GM18907 (cell line): Measurements from ENCODE around the gene CBR1.

Experiments used
- ATAC-seq: cut with Tn5 transposase; IDR thresholded peaks from one replicate; pipeline ENCODE4 v1.9.1; 2021; ENCODE audit warnings: mild to moderate bottlenecking, moderate library complexity; ENCODE audit not compliant: unreplicated experiment

Gene CBR1

DNA sequence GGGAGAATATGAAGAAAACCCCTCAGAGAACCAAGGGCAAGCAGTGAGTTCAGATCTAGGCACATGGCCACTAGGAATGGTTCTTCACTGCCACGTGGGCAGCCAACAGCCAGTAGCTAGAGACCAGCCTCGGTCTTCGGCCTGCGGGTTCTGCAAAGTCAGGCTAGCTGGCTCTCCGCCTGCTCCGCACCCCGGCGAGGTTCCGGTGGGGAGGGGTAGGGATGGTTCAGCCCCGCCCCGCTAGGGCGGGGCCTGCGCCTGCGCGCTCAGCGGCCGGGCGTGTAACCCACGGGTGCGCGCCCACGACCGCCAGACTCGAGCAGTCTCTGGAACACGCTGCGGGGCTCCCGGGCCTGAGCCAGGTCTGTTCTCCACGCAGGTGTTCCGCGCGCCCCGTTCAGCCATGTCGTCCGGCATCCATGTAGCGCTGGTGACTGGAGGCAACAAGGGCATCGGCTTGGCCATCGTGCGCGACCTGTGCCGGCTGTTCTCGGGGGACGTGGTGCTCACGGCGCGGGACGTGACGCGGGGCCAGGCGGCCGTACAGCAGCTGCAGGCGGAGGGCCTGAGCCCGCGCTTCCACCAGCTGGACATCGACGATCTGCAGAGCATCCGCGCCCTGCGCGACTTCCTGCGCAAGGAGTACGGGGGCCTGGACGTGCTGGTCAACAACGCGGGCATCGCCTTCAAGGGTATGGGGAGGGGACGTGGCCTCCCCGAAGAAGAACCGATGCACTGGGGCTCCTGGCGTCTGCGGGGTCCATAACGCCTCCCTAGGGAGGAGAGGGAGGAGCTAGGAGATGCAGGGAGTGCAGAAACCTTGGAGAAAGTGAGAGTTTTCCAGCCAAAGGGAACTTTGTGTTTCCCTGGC lies at the start of gene CBR1:
TSS of gene CBR1 (plus strand) at position 312 of the 871 bp plus-strand sequence. CDS start at position 404, 92 bp downstream.
- ATAC-seq, result peak; percentile 95

DNA sequence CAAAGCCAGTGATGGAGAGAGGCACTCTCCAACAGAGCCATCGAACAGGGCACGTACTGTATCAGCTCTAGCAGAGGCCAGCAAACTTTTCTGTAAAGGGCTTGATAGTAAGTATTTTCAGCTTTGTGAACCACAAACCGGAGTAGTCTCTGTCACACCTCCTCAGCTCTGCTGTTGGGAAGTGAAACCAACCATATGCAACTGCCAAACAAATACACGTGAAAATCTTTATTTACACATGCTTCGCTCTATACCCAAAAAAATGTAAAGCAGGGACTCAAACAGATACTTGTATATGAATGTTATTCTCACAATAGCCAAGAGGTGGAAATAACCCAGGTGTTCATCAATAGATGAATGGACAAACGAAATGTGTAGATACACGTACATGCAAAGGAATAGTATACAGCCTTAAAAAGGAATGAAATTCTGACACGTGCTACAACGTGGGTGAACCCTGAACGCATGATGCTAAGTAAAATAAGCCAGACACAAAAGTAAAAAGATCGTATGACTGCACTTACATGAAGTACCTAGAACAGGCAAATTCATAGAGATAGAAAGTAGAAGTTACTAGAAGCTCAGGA lies 48.5 kb upstream of the CBR1 start:
- ATAC-seq, result no peak

DNA sequence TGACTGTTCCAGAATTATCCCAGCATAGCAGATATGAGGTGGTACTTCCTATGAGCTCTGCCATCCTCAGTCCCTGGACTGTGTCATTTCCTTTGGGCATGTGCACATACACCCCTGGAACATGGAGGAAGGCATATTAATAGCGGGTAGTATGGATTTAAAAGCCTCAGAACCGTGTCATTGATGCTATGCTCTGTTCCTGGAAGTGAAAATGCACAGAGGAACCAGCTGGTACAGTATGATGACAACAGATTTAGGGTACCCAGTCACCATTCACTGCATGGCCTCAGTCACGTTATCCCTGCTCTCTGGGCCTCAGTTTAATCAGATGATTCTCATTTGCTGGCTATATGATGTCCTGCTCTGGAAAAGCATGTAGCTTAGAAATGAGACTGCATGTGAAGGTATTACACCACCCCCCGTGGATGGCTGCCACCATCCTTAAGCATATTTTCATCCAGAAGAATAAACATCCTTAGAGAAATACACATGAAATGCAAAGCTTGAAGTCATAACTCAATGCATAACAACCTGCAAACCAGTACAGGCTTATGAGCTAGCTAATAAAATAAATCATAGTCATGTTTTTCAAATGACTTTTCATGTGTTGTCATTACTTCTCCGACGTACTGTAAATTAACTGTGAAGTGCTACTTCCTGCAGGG lies 47.3 kb upstream of the CBR1 start:
- no peak for ATAC-seq

DNA sequence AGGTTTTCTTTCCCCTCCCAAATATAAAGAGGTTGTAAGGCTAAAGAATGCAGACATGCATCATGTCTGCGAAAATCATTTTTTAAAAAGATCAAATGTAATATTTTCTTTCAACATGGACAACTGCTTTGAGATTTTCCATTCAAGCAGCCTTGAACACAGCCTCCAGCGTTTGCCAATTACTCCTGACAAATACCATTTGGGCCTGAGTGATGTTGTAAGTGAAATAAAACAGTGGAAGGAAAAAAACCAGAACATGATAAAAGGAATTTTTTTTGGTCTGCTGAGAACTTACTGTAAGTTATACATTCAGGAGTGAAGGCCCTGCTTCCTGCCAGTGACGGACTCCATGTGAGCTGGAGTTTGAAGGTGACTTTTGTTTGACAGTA lies 46.7 kb upstream of the CBR1 start:
- no peak for ATAC-seq

DNA sequence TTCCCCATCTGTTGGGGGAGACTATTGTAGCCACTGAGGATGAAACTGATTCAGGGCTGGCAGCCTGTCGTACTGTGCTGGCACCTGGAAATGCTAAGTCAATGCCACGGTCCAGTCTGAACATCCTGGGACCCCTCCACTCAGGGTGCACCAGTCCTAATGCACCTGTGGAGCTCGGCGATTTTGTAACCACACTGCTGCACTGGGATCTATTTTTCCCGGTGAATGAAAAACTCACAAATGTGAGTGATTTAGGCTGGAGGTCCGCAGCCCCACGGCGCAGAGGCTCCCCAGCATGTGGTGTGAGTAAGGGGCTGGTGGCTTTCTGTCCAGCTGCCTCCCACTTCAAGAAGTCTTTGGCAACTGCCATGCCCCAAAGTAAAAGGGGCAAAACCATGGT lies 45.0 kb upstream of the CBR1 start:
- no peak for ATAC-seq

DNA sequence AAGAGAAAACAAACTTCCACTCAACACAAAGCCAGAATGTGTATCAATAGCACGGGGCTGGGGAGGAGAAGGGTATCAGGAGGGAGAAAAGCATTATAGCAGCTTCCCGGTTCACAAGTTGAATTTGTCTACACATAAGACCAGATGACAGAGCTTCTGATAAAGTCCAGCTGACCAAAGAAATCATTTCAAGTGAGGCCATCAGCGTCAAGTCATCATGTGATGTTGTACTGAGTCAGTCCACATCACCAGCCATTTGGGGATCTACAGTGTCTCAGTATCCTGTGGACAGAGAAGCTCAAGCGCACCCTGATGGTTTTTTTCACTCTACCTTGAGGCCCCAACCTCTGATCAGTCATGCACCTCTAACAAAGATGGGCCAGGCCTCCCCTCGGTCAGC lies 42.5 kb upstream of the CBR1 start:
- ATAC-seq, result no peak

DNA sequence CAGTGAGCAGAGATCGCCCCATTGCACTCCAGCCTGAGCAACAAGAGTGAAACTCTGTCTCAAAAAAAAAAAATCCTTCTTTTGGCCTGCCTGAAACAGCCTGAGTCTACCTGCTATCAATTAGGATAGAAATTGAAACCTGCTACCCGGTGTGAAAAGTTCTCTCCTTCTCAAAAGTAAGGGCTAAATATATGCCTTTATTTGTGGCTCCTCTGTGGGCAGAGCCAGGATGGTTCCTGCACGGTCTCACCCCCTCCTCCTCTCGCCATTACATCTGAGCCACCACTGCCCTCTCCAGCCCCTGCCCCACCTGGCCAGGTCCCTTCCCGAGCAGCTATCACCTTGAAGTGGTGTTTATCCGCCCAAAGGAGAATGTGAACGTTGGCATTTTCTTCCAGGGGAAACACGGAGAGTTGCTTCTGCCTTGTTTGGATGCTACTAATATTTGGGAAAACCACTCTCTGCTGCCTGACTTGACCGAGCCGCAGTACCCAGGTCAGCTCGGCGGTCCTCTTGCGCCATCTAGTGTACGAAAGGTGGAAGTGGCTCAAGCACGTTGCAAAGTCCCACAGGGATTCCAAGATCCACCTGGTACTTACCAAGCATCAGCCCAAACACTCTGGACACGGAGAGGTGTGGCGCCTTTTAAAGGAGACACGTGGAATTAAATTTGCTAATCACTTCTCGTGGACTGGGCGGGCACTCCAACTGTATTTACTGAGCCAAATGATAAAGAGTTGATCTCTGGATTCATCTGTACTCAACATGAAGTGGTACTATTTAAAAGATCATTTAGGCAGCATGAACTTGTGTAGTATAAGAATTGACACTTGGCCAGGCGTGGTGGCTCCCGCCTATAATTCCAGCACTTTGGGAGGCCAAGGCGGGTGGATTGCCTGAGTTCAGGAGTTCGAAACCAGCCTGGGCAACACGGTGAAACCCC lies 41.4 kb upstream of the CBR1 start:
- peak; percentile 58 for ATAC-seq

DNA sequence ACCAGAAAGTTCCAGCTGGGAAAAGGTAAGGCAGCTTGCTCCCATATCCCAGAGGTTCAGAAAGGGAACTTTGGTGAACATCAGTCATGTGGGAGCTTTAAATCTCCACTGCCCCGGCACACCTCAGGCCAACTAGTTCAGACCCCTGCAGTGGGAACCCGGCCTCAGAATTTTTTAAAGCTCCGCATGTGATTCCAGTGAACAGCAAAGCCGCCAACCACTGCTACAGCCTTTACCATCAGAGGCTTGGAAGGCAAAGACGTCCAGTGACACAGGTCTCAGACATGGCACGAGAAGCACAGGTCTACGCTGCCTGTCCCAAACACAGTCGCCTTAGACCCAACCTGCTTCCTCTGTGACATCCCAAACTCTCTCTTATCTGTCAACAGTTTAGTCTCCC lies 40.5 kb upstream of the CBR1 start:
- ATAC-seq, result no peak

DNA sequence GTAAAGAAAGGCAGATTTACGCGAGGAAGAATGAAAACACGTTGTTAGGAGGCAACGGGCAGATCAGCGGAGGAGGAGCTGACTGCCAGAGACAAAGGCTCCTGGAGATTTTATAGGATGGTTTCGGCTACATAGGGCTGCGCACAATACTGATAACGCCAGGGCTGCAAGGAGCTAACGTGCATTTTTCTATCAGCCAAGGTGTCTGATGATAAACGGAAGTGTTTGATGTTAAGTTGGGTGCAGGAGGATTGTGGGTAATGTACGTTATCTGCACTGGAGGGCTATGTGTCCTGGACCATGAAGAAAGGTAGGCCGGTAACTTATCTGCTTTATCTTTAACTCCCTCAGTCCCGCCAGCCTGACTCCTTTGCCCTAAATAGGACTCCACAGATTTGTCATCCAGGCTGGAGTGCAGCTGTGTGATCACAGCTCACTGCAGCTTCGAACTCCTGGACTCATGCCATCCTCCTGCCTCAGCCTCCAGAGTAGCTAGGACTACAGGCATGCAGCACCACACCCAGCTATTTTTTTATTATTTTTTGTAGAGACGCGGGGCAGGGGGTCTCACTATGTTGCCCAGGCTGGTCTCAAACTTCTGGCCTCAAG lies 39.1 kb upstream of the CBR1 start:
- no peak for ATAC-seq

DNA sequence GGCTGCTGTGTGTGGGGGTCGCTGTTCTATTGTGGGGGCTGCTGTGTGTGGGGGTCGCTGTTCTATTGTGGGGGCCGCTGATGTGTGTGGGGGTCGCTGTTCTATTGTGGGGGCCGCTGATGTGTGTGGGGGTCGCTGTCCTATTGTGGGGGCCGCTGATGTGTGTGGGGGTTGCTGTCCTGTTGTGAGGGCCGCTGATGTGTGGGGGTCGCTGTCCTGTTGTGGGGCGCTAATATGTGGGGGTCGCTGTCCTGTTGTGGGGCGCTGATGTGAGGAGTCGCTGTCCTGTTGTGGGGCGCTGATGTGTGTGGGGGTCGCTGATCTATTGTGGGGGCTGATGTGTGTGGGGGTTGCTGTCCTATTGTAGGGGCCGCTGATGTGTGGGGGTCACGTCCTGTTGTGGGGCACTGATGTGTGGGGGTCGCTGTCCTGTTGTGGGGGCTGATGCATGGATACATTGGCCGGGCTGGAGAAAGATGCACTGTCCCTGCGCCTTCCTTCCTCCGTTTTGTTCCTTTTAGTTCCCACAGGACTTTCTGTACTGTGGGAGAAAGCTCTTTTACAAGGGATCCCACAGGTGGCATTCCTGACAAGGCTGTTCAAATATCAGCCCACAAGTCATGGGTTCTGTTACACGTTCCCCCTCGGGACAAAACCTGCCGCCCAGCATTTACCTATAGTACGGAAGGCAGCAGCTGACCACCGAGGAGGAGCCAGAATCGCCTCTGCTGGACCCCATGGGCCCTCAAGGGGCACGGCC lies 37.0 kb upstream of the CBR1 start:
- no peak for ATAC-seq

DNA sequence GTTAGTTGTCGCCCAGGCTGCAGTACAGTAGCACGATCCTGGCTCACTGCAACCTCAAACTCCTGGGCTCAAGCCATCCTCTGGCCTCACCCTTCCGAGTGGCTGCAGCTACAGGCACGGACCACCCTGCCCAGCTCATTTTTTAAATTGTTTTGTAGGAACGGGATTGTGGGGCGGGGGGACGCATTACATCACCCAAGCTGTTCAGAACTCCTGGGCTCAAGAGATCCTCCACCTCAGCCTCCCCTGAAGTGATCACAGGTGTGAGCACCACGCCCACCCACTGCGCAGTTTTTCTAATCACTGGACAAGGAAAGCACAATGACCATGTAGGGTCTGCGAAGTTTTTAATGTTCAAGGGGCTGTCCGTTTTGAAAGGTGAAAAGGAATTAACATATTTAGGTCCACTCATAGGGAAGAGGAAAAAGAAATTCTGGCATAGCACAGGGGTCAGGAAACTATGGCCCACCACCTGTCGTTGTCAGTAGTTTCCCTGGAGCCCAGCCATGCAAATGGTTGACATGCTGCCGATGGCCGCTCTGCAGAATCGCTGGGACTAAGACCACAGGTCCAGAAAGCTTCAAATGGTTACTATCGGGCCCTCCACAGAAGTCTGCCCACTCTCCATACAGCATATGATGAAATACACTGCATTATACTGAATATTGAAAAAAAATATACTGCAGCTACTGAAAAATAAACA lies 35.5 kb upstream of the CBR1 start:
- no peak for ATAC-seq

DNA sequence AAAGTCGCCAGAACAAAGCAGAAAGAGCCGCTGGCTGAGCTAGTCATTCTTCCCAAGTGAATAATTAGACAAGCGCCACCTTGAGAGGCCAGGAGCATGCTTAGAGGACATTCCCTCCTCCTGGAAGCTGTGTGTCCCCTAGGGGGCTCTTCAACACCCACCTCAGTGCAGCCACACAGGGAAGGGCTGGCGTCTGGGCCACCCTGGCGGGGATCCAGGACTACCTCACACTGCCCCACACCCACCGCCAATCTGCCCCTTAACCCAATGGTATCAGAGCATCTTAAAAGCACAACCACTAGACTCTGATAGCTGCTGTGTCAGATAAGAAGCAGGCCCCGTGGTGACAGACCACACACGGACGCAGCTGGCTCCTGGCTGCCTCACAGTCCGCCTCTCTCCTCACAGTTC lies 34.4 kb upstream of the CBR1 start:
- no peak for ATAC-seq

DNA sequence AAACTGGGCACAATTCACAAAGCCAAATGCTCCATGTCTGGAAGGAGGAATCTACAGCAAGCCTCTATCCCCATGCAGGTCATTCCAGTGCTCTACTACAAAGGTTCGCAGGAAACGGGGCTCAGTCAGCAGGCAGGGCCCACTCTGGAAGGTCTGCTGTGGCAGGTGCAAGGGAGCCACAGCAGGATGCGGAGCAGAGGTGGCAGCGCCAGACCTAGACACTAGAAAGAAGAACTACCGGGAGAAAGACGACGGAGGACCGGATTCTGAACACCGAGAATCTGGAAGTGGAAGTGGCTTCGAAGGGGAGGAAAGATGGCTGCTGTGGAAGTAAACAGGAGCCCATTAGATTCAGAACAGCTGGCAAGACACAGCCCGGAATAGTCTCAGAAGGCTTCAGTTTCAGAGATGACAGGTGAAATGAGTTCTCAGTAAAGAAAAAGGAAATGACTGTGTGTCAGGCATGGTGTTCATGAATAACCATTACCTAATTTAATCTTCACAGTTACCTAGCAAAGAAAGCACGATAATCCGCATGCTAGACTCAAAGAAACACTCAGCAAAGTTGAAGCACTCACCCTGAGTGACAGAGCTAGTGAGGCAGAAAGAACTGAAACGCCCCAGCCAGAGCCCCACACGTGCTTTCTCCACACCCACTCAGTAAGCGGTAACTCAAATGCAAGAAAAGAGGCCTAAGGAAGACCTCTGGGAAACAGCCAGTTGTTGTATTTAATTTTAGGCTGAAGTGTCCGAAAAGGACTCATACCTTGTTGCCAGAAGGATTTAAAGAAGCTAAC lies 30.9 kb upstream of the CBR1 start:
- no peak for ATAC-seq

DNA sequence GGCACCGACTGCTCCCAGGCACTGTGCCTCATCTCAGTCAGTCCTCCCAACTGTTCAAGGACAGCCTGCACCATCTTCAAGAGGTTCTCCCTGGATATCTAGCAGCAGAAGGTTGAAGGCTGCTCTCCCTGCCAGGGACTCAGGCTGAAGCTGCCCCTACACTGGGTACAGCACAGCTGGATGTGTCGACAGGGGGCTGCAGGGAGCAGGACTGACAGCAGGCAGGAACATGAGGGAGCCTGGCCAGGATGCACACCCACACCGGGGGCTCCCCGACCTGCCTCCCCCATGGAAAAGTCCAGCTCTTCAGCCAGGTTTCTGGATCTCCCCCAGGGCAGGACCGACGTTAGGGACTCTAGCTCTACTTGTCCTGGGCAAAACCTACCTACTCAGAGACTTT lies 30.0 kb upstream of the CBR1 start:
- no peak for ATAC-seq

DNA sequence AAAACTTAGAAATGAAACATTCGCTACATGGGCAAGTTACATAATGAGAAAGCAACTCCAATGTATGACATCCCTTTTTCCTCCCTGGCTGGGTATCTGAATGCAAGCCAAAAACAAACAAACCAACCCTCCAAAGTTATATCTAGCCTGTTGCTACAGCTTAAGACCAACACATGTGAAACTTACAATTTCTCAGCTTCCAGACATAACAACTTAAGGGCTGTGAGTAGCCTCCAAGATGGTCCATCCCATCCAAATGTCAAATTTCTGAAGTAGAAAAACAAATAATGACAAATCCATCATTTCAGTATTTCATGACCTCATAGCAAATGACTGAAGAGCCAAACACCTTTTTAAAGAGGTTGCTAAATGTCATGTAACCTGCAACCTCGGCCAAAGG lies 29.4 kb upstream of the CBR1 start:
- no peak for ATAC-seq

DNA sequence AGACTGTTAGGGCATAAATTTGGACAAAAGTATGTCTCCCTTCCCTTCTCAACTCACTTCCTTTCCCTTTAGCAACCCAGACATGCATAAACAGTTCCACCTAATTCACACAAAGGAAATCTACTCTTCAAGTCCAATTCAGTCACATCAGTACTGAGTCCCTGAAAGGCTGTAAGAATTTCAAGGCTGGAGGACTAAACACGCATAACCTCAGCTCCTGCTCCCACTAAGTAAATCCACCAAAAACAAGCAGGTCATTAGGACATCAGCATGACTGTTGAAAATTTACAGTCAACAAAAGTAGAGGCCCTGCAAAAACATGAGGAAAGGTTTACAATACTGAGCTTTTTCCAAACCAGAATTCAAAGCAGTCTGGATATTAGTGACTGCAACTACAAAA lies 27.9 kb upstream of the CBR1 start:
- no peak for ATAC-seq

DNA sequence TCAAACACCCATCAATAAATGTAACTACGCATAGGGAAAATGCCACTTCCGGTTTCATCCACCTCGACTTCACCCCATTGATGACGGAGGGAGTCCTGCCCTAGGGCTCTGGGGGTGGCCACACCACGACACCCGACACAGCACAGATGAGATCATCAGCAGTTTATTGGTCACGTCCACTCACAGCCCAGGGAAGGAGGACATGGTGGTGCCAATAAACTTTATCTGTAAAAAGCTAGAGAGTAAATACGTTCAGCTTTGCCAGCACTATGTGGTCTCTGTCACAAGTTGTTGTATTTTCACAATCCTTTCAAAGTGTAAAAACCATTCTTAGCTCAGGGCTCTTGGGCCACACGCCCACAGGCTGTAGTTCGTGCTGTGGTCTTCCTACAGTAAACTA lies 25.8 kb upstream of the CBR1 start:
- ATAC-seq, result no peak

DNA sequence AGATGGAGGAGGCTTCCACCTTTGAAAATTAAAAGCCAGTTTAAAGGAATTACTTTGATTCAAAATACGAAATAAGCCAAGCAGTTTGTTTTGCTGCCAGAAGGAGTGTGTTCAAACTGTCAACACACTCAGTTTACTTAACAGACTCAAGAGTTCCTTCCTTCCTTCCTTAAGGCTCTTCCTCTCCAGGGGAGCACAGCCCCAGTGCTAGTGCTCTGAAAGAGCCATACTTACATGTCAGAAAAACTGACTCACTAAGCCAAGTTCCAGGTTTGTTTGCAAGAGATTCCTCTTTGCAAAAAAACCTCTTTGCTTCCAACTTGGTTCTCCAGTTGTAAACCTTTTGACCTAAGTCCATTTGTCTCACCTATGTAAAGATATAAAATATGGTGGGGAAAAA lies 23.8 kb upstream of the CBR1 start:
- no peak for ATAC-seq
